Measurements from ENCODE around the gene PUS10.

Gene PUS10

GRCh38 chr2:61017556-61018317 is at the start of gene PUS10, which contains the start of gene PEX13:
PUS10 (minus strand) TSS chr2:61018255; CDS start chr2:61011890, 6,365 bp downstream.
PEX13 (plus strand) TSS chr2:61017720; CDS start chr2:61017760, 40 bp downstream.
- no peaks in the 10 kb centered on the region for H3K27me3 Mint-ChIP-seq (ENCODE audit: low read depth)
- TF ChIP-seq CTCF (IDR thresholded peaks at IDR 0.05; ENCODE audit: unreplicated experiment in 3 of 3), result no peak

GRCh38 chr2:61065714-61066709 is 48.0 kb upstream of the PUS10 start, which contains the start of gene SANBR:
SANBR (plus strand) TSS chr2:61065871; CDS start chr2:61070351, 4,480 bp downstream.
- Mint-ChIP-seq H3K9me3 (no peaks in the 10 kb centered on the region), H3K4me3 (peak within 1 kb of the TSS; percentile 99 to 100 (median 99)), H3K36me3 (ENCODE audit: low read depth) (peaks cover 7% of the 10 kb centered on the region), H3K27ac (peak within 1 kb of the TSS; percentile 72 to 95 (median 90)), H3K4me1 (peaks cover 5% of the 10 kb centered on the region), H3K27me3 (ENCODE audit: low read depth) (no peaks in the 10 kb centered on the region)
- no peak for TF ChIP-seq CTCF (IDR thresholded peaks at IDR 0.05; ENCODE audit: unreplicated experiment in 3 of 3)

More at GRCh38 chr2:61017556-61018317, at the start of gene PUS10, which contains the start of gene PEX13:
- H3K4me3 Mint-ChIP-seq, result peak within 1 kb of the TSS; percentile 95 to 99 (median 99)
- peaks cover 30% of the 10 kb centered on the region for H3K36me3 Mint-ChIP-seq (ENCODE audit: low read depth)
- peaks cover 10% of the 10 kb centered on the region for H3K9me3 Mint-ChIP-seq
- H3K4me1 Mint-ChIP-seq, result peaks cover 18% of the 10 kb centered on the region
- peak within 1 kb of the TSS; percentile 99 for H3K27ac Mint-ChIP-seq

- no peaks in the 10 kb centered on the region for H3K4me1 Mint-ChIP-seq
- H3K9me3 Mint-ChIP-seq, result no peaks in the 10 kb centered on the region
- no peak overlapping the region for H3K4me3 Mint-ChIP-seq
- H3K27me3 Mint-ChIP-seq (ENCODE audit: low read depth), result no peaks in the 10 kb centered on the region
- no peak for TF ChIP-seq CTCF (IDR thresholded peaks at IDR 0.05; ENCODE audit: unreplicated experiment in 3 of 3)
- H3K36me3 Mint-ChIP-seq (ENCODE audit: low read depth), result peaks cover 24% of the 10 kb centered on the region
- H3K27ac Mint-ChIP-seq, result no peak overlapping the region
Measured at GRCh38 chr2:61059382-61059781, 41.3 kb upstream of the PUS10 start.

GRCh38 chr2:61057562-61057961 is 39.5 kb upstream of the PUS10 start:
- Mint-ChIP-seq H3K4me3 (no peak overlapping the region), H3K27ac (no peak overlapping the region), H3K9me3 (no peaks in the 10 kb centered on the region), H3K36me3 (ENCODE audit: low read depth) (peaks cover 29% of the 10 kb centered on the region), H3K4me1 (no peaks in the 10 kb centered on the region), H3K27me3 (ENCODE audit: low read depth) (no peaks in the 10 kb centered on the region)
- TF ChIP-seq CTCF (IDR thresholded peaks at IDR 0.05; ENCODE audit: unreplicated experiment in 3 of 3), result no peak

- Mint-ChIP-seq H3K27ac (no peak overlapping the region), H3K36me3 (ENCODE audit: low read depth) (peaks cover 33% of the 10 kb centered on the region), H3K4me3 (no peak overlapping the region), H3K9me3 (no peaks in the 10 kb centered on the region), H3K4me1 (no peaks in the 10 kb centered on the region), H3K27me3 (ENCODE audit: low read depth) (no peaks in the 10 kb centered on the region)
- no peak for TF ChIP-seq CTCF (IDR thresholded peaks at IDR 0.05; ENCODE audit: unreplicated experiment in 3 of 3)
Measured at GRCh38 chr2:61055557-61055956, 37.5 kb upstream of the PUS10 start.
